Muscle layer of colon (tissue), 2 donors: Measurements from ENCODE around the gene RAB22A.

Experiments
- H3K27ac ChIP-seq: one replicate; pipeline ENCODE4 v1.7.0; 2013; ENCODE audit warnings: low read depth, mild to moderate bottlenecking, low read length, moderate library complexity
- H3K27me3 ChIP-seq, 2 donors: one replicate each; pipeline ENCODE4 v1.7.0; 2013; ENCODE audit warnings: low read length in 2 of 2, mild to moderate bottlenecking in 2 of 2; ENCODE audit not compliant: insufficient read depth in 2 of 2, control insufficient read depth in 1 of 2
- H3K36me3 ChIP-seq: one replicate; pipeline ENCODE4 v1.7.0; 2013; ENCODE audit warnings: mild to moderate bottlenecking, low read length; ENCODE audit not compliant: insufficient read depth
- H3K4me1 ChIP-seq: one replicate; pipeline ENCODE4 v1.7.0; 2013; ENCODE audit warnings: mild to moderate bottlenecking, low read length; ENCODE audit not compliant: insufficient read depth
- H3K4me3 ChIP-seq, 2 donors: one replicate each; pipeline ENCODE4 v1.7.0; 2013; ENCODE audit warnings: low read length in 2 of 2, low read depth in 1 of 2, mild to moderate bottlenecking in 1 of 2, moderate library complexity in 1 of 2
- H3K9ac ChIP-seq: one replicate; pipeline ENCODE4 v1.7.0; 2013; ENCODE audit warnings: low read length
- H3K9me3 ChIP-seq: one replicate; pipeline ENCODE4 v1.7.0; 2013; ENCODE audit warnings: mild to moderate bottlenecking, low read length
- donor health status: abdominal sarcoma.
- donor health status: Adenocarcinoma of cecum.

Gene RAB22A

DNA sequence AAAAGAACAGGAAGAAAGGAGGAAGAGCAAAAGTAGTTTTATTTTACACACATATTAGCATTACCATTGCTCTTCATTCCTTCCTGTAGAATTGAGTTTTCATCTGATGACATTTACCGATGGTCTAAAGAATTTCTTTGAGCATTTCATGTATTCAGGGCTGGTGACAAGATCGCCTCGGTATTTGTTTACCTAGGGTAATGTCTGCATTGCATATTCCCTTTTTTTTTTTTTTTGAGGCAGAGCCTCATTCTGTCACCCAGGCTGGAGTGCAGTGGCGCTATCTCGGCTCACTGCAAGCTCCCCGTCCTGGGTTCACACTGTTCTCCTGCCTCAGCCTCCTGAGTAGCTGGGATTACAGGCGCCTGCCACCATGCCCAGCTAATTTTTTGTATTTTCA is 19.3 kb downstream of the RAB22A start:
- H3K27ac ChIP-seq, result no peak overlapping the region
- no peak overlapping the region for H3K4me3 ChIP-seq
- H3K9ac ChIP-seq, result no peak overlapping the region
- H3K36me3 ChIP-seq, result no peaks in the 10 kb centered on the region
- no peaks in the 10 kb centered on the region for H3K9me3 ChIP-seq
- H3K4me1 ChIP-seq, result peaks cover 11% of the 10 kb centered on the region
- H3K27me3 ChIP-seq, result no peaks in the 10 kb centered on the region

GRCh38 chr20:58329711-58330110 is 20.2 kb downstream of the RAB22A start:
- Histone ChIP-seq H3K4me1 (peaks cover 11% of the 10 kb centered on the region), H3K27ac (no peak overlapping the region), H3K27me3 (no peaks in the 10 kb centered on the region), H3K4me3 (no peak overlapping the region), H3K9ac (no peak overlapping the region), H3K9me3 (no peaks in the 10 kb centered on the region), H3K36me3 (no peaks in the 10 kb centered on the region)

DNA sequence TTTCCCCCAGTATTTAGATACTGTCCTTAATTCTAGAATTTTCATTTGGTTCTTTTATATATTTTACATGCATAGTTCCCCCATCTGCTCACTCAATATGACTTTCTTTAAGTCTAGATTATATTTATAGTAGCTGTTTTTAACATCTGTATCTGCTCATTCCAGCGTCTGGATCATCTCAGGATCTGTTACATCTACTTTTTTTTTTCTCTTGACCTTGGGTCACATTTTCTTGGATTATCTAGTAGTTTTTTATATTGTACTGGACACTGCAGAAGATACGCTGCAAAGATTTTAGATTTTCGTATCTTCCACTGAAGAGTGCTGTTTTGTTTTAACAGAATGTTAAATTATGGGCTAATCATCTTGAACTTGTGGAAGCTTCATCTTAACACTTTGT is 20.7 kb downstream of the RAB22A start:
- H3K4me3 ChIP-seq, result no peak overlapping the region
- H3K4me1 ChIP-seq, result peaks cover 11% of the 10 kb centered on the region
- H3K27ac ChIP-seq, result no peak overlapping the region
- H3K9me3 ChIP-seq, result no peaks in the 10 kb centered on the region
- no peak overlapping the region for H3K9ac ChIP-seq
- no peaks in the 10 kb centered on the region for H3K27me3 ChIP-seq
- no peaks in the 10 kb centered on the region for H3K36me3 ChIP-seq

- Histone ChIP-seq H3K27me3 (no peaks in the 10 kb centered on the region), H3K36me3 (no peaks in the 10 kb centered on the region), H3K9ac (no peak overlapping the region), H3K4me3 (no peak overlapping the region), H3K4me1 (peaks cover 11% of the 10 kb centered on the region), H3K9me3 (no peaks in the 10 kb centered on the region), H3K27ac (no peak overlapping the region)
These were observed 21.2 kb downstream of the RAB22A start for GRCh38 chr20:58330687-58331086.

DNA sequence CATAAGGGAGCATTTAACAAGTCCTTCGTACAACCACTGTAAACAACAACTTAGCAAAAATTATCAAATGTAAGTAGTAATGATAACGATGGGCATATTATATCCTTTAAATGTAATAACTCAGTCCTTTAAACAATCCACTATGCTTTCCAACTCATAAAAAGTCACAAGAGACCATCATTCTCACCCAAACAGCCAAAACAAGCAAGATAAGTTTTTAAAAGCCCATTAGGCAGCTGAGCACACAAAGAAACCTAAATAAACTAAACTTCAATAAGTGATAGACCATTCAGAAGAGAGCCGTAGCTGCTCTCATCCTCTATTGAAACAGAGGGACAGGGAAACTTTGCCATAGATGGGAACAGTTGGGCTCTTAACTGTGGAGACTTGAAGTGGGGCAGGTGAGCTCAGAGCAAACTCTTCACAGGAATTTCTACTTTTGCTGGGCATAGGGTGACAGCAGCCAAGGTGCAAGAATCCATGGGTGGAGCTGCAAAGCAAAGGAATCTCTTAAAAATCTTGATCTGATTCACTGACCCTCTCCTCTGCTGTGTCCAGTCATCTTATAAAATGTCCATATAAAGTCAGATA is 22.5 kb downstream of the RAB22A start:
- H3K27me3 ChIP-seq, result no peaks in the 10 kb centered on the region
- no peaks in the 10 kb centered on the region for H3K36me3 ChIP-seq
- no peak overlapping the region for H3K9ac ChIP-seq
- H3K4me1 ChIP-seq, result peaks cover 11% of the 10 kb centered on the region
- no peak overlapping the region for H3K27ac ChIP-seq
- H3K9me3 ChIP-seq, result no peaks in the 10 kb centered on the region
- H3K4me3 ChIP-seq, result no peak overlapping the region

GRCh38 chr20:58339741-58340140 is 30.2 kb downstream of the RAB22A start:
- no peaks in the 10 kb centered on the region for H3K4me1 ChIP-seq
- H3K36me3 ChIP-seq, result no peaks in the 10 kb centered on the region
- no peak overlapping the region for H3K27ac ChIP-seq
- H3K4me3 ChIP-seq, result no peak overlapping the region
- no peak overlapping the region for H3K9ac ChIP-seq
- H3K27me3 ChIP-seq, result no peaks in the 10 kb centered on the region
- no peaks in the 10 kb centered on the region for H3K9me3 ChIP-seq

DNA sequence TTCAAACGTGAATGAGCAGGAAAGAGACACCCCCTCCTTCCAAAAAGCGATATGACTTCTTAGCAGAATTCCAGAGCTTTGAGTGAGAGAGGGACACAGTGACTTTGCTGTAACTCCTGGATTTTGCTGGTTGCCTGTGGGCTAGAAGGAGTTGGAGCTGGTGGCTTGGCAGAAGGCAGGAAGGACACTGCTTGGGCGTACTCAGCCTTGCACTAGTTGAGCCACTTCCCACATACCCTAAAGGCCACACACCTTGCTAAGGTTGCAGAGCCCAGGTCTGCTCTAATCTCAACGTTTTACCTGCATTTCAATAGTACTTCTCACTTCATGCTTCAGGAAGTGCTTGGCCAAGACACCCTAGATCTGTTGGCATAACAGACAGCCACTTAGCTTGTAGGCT is 30.6 kb downstream of the RAB22A start:
- Histone ChIP-seq H3K9ac (no peak overlapping the region), H3K27me3 (no peaks in the 10 kb centered on the region), H3K4me3 (no peak overlapping the region), H3K4me1 (no peaks in the 10 kb centered on the region), H3K9me3 (no peaks in the 10 kb centered on the region), H3K36me3 (no peaks in the 10 kb centered on the region), H3K27ac (no peak overlapping the region)

GRCh38 chr20:58340853-58341252 is 31.3 kb downstream of the RAB22A start:
- H3K27me3 ChIP-seq, result no peaks in the 10 kb centered on the region

DNA sequence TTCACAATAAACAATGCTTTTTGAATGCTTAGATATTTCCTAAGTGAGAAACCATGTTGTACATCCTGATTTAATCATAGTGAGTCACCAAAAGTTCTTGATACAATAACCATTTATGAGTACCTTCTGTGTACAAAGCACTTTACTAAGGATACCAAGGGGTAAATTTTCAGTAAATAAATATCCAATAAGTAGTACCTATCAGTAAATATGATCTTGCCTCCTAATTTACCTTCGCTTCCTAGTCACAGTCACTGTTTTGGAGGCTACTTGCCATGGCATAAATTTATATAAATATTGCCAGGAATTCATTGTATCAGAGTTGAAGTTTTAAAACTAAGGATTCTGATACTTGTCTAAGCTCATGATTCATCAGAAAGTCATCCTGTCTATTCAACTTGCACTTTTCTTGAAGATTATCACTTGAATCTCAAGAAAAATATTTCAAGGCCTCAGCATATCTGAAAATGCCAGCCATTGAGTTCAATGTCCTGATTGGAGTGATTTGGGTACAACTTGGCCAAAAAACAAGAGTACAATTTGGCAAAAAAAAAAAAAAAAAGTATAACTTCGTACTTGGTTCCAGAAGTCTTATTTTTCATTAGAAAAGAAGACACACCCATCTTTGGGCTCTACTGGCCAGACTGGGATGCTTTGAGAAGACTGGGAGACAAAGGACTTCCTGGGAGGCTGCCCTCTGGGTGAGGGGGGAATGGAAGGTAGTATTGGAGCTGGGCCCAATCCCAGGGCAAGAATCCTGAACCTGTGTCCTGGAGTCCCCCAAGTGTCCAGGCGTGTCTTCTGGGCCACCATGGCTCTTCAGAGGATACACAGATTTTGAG is 32.8 kb downstream of the RAB22A start:
- no peak overlapping the region for H3K9ac ChIP-seq
- H3K27ac ChIP-seq, result no peak overlapping the region
- no peaks in the 10 kb centered on the region for H3K27me3 ChIP-seq

More at GRCh38 chr20:58340853-58341252, 31.3 kb downstream of the RAB22A start:
- Histone ChIP-seq H3K4me3 (no peak overlapping the region), H3K9me3 (no peaks in the 10 kb centered on the region), H3K4me1 (no peaks in the 10 kb centered on the region), H3K27ac (no peak overlapping the region), H3K9ac (no peak overlapping the region), H3K36me3 (peaks cover 4% of the 10 kb centered on the region)

DNA sequence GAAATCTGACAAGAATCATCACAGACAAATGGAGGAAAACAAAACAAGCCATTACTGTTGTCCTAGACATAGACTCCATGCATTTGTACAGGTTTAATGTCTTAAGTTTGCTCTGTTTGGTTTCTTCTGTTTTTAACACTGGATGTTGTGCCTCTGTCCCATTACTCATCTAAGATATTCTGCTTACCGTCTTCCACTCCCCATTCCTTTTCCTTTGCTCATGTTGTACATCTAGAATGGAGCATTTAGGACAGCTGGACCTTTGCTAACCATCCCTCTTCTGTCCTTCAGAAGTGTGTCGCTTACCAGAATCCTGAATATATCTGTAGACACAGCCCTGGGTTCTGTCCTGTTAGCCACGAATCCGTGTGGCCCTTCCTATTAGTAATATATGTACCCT is 35.2 kb downstream of the RAB22A start:
- no peaks in the 10 kb centered on the region for H3K9me3 ChIP-seq
- H3K4me3 ChIP-seq, result no peak overlapping the region
- no peaks in the 10 kb centered on the region for H3K4me1 ChIP-seq
- no peak overlapping the region for H3K9ac ChIP-seq
- no peaks in the 10 kb centered on the region for H3K27me3 ChIP-seq
- H3K27ac ChIP-seq, result no peak overlapping the region
- peaks cover 17% of the 10 kb centered on the region for H3K36me3 ChIP-seq

More for the DNA sequence above, 32.8 kb downstream of the RAB22A start:
- H3K9me3 ChIP-seq, result no peaks in the 10 kb centered on the region
- no peaks in the 10 kb centered on the region for H3K4me1 ChIP-seq
- peaks cover 17% of the 10 kb centered on the region for H3K36me3 ChIP-seq
- no peak overlapping the region for H3K4me3 ChIP-seq

GRCh38 chr20:58349570-58349969 is 40.1 kb downstream of the RAB22A start:
- Histone ChIP-seq H3K27me3 (no peaks in the 10 kb centered on the region), H3K4me3 (no peak overlapping the region), H3K4me1 (no peaks in the 10 kb centered on the region), H3K9me3 (no peaks in the 10 kb centered on the region), H3K27ac (no peak overlapping the region), H3K9ac (no peak overlapping the region), H3K36me3 (peaks cover 29% of the 10 kb centered on the region)

DNA sequence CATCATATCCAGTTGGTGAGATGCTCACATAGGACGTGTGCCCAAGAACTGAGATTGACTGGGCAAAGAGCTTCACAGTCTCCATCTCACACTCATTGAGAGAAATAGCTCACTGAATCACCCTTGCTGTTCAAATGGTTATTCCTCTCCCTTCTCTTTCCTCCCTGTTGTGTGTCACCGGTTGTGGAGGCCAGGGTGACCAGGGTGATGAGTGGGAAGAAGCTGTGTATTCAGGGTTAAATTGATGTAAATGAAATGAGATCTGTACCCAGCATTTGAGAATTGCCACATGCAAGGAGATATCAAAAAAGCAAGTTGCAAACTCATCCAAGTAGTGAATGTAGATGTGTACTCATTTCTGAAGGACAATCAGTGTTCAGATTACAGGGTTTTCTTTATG is 43.0 kb downstream of the RAB22A start:
- Histone ChIP-seq H3K4me3 (no peak overlapping the region), H3K9me3 (no peaks in the 10 kb centered on the region), H3K36me3 (peaks cover 29% of the 10 kb centered on the region), H3K4me1 (no peaks in the 10 kb centered on the region), H3K27me3 (no peaks in the 10 kb centered on the region), H3K9ac (no peak overlapping the region), H3K27ac (no peak overlapping the region)
